NCI-H146 treated with DMSO at 0.1 percent for 48 hours (cell line): ENCODE measurements around the gene IL17C.
A peak's percentile ranks its signal among the peaks of the same experiment; 100 is the strongest.
"Not testable (repeated sequence)": the region's sequence is repeated elsewhere in the genome, so short reads cannot be mapped to it uniquely, and the experiment has no call there.

Experiments
- DNase-seq: peaks from one replicate; lab custom pipeline; 2025; ENCODE audit not compliant: unreplicated experiment; lab: John Stamatoyannopoulos, UW

Gene IL17C

DNA sequence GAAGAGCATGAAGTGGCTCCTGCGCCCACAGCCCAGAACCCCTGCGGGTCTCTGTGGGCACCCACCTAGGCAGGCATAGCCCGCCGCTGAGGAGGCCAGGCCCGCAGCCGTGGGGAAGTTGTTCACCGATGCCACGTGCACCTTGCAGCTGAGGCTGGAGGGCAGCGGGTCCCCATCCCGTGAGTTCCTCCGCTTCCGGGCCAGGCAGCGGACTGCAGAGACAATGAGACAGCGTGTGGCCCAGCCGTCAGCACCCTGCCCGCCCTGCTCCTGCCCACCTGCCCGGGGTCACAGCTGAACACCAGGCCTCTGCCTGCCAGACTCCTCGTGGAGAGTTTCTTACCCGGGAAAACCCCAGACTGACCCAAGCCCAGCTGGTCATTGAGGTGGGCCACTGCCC, 19.0 kb downstream of the IL17C start:
- no peak for DNase-seq

DNA sequence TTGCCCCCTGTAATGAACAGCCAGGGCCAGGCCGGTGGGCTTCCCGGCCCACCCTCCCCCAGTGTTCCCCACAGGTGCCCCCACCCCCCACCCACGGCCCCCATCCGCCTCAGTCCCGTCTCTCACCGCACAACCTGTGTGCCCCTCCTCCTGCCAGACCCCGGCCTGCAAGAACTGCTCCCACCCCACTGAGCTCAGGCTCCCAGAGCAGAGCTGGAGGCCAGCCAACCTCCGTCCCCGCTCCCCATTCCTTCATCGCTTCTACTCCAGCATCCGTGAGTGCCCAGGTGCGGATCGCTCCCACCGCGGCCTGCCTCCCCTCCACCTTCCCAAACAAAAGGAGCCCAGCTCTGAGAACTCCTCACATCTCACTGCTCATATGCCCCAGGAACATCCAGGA, 20.3 kb downstream of the IL17C start:
- DNase-seq: no peak

DNA sequence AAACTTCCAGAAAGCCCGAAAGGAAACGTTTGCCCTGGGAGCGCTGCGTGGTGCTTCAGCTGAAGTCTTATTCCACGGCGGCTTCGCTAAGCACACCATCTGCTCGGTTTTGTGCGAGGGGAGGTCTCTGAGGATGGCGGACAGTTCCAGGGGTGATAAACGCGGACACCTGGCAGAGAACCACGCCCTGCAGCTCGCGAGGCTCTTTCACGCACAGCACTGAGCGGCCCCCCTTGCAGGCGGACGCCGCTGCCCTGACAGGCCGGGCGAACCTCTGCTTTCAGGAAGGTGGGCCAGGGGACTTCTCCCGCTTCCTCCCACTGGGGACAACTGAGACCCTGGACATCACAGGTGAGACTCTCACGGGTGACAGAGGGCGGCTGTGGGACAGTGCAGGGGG, 20.8 kb downstream of the IL17C start:
- DNase-seq: no peak

DNA sequence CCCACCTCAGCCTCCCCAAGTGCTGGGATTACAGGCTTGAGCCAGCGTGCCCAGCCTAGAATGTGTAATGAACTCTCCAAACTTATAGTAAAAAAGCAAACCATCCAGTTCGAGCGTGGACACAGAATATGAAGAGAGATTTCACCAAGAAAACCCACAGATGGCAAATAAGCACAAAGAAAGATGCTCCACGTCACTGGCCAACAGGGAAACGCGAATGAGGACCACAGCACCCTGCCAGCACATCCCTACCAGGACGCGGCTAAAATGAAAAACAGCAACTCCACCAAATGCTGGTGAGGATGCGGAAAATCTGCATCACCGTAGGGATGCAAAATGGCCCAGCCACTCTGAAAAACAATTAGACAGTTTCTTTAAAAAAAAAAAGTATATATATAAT, 23.1 kb downstream of the IL17C start:
- no peak for DNase-seq

DNA sequence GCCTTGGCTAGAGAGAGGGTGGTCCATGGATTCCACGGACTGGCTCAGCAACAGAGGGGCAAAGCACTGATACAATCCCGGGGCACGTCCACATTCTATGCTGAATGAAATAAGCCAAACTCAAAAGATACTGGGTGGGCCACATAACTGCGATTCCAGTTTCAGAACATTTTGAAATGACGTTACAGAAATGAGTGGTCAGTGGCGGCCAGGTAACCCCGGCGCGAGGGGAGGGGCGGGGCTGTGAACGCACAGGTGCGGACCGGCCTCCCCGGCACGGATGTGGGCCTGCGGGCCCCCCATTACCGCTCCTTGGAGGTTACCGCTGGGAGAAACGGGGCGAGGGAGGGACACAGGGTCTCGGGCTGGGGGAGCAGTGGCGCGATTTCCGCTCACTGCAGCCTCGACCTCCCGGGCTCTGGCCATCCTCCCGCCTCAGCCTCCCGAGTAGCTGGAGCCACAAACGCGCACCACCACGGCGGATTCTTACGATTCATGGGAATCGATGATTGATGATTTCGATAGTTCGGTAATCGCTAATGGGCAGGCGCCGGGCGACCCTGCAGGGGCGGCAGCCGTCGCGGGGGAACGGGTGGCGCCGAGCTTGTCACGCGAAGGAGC, 24.0 kb downstream of the IL17C start:
- DNase-seq: no peak

DNA sequence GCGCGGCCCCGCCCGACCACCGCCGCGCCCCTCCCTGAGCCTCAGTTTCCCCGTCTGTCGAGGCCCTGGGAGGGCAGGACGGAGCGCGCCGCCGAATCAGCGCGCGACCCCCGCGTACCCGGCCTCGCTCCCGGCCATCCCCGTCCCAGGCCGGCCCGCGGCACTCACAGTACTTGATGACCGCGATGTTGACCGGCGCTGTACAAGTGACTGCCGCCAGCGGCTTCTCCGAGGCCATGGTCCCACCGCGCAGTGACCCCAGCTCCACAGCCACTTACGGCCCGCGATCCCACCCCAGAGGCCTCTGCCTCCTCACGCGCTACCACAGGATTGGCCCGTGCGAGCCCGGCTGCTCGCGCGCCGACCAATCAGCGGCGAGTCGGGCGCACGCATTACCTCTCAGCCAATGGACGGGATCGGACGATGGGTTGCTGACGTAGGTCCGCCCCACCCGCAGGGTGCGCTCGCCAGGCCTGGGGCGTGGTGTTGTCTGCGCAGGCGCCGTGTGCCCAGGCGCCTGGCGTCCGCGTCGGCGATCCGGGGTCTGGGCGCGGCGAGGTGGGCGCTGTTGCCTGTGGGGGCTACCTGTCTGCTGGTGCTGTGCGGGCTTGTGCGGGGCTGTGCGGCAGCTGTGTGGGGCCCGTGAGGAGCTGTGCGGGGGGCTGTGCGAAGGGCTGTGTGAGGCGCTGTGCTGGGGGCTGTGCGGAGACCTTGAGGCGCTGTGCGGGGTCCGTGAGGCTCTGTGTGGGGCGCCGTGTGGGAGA, 24.7 kb downstream of the IL17C start, which contains the start of gene MVD:
MVD (minus strand) TSS at position 249 of the 764 bp plus-strand sequence; CDS start at position 238, 11 bp downstream.
- peak; percentile 80 for DNase-seq

DNA sequence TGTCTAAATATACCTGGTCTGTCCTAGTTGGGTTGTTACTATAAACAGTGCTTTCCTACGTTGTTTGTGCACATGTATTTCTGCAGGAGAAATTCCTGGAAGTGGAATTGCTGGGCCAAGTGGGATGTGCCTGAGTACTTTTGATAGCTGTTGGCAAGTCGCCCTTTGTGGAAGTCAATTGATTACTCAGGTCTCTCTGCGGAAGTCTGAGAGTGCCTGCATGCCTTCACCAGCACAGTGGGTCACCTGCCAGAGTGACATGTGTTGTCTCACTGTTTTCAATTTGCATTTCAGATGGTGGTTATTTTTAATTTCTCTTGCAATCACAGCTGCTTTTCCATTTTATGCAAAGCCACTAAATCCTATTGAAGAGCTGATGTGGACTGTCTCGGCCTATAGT, 26.8 kb downstream of the IL17C start:
- no peak for DNase-seq

DNA sequence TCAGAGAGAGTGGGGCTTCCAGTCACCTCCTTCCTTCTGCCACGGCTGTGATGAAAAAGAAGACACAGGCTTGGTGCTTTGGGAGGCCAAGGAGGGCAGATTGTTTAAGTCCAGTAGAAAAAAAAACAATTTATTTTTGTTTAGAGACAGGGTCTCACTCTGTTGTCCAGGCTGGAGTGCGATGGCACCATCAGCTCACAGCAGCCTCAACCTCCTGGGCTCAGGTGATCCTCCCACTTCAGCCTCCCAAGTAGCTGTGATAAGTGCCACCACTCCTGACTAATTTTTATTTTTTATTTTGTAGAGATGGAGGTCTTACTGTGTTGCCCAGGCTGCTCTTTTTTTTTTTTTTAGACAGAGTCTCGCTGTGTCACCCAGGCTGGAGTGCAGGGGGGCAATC, 27.2 kb downstream of the IL17C start:
- DNase-seq: no peak

DNA sequence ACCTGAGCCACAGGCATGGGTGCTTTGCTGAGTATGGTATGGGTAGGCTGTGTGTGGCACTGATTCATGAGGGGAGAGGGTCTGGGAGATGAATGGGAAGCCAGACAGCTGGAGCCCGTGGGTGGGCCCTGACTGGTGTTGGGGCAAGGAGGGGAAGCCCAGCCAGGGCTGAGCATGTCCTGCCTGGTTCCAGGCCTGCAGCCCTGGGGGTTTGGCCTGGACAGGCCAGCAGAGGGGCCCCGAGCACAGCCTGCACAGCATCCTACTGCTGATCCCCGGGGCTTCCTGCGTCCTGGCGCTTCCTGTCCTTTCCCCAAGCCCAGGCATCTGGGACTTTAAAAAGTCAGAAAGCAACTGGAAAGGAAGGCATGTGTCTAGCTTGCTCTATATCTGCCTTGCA, 29.1 kb downstream of the IL17C start:
- no peak for DNase-seq

DNA sequence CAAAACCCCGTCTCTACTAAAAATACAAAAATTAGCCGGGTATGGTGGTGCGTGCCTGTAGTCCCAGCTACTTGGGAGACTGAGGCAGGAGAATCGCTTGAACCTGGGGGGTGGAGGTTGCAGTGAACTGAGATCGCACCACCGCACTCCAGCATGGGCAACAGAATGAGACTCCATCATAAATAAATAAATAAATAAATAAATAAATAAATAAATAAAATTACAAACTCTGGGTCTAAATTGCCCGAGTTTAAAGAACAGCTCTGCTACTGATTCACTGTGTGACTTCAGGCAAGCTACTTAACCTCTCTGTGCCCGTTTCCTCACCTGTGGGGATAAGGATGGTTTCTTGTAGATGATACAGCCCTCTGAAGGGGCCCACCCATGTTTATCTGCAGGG, 31.1 kb downstream of the IL17C start:
- not testable (repeated sequence) for DNase-seq

DNA sequence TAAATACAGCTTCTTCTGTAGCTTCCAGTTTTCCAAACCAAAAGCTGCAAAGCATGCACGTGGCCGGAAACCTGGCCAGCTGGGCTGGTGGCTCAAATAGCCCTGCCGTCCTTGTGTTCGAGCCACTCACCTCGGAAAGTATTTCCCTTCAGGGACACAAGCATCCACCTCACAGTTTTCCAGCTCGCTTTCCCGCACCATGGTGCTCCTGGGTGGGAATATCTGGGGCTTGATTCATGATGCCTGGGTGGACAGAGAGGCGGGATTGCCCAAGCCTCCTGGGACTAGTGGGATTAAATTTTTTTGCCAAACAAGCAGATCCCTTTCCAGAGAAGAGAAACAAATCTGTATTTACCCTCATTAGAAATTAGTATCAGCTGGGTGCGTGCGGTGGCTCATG, 31.6 kb downstream of the IL17C start:
- DNase-seq: no peak

DNA sequence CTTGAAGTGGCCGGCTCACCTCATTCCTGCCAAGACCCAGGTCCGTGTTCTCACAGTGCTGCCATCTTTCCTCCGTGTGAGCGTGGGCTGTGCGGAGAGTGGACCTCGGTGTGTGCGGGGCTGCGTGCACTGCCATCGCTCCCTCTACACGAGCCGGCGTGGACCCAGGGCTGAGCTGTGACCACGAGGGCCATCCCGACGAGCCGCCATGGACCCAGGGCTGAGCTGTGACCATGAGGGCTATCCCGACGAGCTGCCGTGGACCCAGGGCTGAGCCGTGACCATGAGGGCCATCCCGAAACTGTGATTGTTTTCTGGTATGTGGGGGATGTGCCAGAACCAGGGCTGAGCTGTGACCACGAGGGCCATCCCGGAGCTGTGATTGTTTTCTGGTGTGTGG, 33.4 kb downstream of the IL17C start:
- no peak for DNase-seq

DNA sequence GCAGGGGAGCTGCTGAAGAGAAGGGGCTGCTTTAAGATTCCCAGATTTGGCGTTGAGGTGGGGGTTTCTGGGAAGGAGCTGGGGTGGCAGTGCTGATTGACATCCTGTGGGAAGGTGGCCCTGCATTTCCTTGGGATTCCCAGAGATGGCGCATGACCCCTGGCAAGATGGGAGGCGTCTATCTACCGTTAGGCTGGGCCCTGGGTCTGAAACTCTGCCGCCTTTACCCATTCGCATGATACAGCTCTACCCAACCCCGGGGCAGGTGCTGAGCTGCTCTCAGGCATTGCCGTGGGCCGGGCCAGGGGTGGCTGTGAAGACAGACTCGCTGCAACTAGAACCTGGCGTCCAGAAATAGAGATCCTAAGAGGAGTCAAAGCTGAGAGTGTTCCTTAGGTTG, 34.4 kb downstream of the IL17C start:
- DNase-seq: no peak

DNA sequence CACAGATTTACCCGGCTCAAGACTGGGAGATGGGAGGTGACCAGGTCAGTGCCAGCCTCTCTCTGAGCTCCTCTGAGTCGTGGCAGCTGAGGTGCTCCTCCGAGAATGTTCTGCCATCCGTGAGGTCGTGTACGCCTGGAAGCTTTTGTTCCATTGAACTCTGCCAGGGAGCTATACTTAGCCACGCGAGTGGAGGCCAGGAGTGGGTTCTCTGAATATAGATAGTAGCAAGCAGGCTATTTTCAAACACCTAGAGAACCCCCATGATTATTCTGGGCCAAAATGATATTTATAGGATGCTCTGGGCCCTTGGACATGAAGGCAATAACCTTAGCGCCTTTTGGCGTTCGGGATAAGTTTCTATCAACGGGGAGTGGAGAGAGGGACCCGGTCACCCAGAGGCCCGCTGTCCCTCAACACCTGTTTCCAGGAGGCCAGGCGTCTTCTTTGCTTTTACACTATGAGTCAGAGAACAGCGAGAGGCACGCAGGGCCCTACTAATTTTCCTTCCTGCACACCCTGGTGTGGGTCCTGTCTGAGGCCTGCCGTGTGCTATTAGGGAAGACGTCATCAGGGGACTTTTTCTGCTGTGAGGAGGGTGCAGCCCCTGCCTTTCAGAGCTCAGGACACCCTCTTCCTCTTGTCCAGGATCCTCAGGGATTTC, 35.5 kb downstream of the IL17C start:
- no peak for DNase-seq

DNA sequence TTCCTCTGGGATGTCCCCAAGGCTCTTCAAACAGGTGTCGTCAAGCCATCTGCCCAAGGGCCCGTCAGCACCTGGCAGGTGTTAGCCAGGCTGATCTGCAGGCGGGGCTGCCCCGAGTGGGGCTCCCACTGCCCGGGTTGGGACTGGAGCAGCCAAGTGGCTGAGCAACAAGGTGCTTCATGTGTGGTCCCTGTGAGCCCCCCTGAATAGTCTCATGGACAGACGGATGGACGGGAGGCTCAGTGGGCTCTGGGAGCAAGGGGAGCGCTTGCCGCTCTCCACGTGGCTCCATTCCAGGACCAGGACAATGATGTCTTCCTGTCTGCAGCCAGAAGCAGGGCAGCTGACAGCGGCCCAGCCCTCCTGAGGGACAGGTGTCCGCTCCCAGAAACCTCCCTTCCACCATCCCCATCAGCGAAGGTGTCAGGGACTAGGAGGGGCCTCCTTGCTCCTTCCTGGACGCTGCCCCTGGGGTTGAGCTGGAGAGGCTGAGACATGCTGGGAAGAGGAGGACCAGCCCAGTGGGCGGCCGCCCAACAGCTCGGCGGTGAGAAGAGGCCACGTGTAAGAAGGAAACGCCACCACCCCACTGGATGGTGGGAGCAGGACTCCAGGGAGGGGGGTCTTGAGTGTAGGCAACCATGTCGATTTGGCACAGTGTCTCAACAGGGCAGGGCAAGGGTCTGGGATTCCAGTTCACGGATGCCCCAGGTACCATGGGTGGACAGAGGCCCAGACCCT, 38.3 kb downstream of the IL17C start:
- DNase-seq: no peak

DNA sequence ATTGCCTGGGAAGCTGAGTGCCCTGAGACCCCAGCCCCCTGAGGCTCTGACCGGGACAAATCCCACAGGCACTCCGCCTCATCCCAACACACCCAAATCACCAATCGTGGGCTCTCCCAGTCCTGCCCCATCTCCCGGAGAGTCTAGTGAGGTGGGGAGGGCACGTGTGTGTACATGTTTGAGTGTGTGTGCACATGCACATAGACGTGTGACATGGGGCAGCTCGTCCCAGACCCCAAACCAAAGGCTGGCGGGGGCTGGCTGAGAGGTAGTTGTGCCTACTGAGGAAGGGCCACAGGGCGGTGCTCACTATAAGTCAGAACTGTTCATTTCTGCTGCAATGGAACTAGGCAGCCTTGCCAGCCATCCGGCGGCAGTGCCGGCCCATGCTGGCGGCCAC, 39.3 kb downstream of the IL17C start:
- no peak for DNase-seq

DNA sequence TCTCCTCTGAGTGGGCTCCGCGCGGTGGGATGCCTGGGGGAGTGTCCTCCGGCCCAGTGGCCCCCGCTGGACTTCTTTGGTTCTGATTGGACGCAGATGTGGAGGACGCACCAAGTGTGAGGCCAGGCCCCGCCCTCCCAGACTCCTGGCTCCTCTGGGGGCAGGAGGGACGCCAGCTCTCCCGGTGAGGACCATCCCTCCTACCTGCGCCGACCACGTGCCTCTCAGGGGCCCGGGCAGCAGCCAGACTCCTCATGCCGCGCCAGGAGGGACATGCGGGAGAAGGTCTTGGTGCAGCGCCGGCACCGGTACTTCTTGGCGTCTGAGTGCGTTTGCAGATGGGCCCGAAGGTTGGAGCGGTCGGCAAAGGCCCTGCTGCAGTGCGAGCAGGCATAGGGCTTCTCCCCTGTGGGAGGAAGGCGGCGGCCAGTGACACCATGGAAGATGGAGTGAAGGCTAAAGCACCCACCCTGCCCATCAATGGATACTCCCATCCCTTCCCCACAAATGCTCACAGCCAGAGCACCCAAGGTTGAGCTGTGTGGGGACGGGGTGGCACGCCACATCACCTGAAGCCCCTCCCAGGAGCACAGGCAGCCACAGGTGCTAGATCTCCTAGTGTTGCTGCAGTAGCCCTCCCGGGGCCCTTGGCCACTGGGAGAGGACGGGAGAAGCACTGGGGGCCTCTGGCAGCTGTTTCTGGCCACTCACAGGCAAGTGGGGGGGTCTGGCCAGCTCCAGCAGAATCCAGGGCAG, 40.0 kb downstream of the IL17C start:
- no peak for DNase-seq

DNA sequence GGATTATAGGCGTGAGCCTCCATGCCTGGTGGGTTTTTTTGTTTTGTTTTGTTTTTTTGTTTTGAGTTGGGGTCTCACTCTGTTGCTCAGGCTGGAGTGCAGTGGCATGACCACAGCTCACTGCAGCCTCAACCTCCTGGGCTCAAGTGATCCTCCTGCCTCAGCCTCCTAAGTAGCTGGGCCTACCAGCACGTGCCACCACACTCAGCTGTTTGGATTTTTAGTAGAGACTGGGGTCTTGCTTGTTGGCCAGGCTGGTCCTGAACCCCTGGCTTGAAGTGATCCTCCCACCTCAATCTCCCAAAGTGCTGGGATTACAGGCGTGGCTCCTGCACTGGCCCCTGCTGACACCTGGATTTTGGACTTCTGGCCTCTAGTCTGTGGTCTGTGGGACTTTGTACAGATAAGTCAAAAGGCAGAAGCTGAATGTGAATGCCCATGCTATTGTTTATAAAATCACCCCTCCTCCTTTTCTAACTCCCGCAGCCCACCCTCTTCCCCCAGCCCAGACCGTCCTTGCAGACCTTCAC, 42.2 kb downstream of the IL17C start:
- DNase-seq: no peak

DNA sequence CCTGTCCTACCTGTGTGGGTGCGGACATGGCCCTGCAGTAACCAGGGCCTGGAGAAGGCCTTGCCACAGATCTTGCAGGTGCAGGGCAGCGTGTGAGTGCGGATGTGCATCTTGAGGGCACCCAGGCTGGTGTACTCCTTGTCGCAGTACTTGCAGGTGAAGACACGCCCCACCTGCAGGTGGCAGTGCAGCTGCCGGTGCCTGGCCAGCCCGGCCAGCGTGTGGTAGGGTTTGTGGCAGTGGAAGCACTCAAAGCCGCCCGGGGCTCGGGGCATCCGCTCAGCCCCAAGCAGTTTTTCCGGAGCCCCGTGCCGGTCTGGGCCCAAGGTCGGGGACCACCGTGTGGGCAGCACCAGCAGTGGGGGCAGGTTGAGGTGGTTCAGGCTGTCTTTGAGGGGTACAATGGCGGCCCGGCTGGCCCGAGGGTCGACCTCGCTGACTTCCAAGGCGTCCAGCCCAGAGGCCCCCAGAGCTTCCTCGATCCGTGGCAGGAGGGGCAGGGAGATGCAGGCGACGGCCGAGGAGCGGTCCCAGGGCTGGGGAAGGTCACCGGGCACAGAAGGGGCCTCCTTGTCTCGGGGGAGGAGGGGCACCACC, 42.8 kb downstream of the IL17C start:
- DNase-seq: no peak
